Fibroblast of villous mesenchyme (primary cell): ENCODE results near the gene BMP2. TPM values are rescaled to one million over a fixed set of nuclear protein-coding genes. Genes with fewer than 3 reads are reported as not detected.
A peak's percentile ranks its signal among the peaks of the same experiment; 100 is the strongest.

ENCODE experiments used
- DNase-seq: peaks from one replicate; pipeline ENCODE4 v3.0.0-alpha.2; 2010; ENCODE audit warnings: low read depth
- H3K4me3 ChIP-seq: 2 replicates; pipeline ENCODE4 v1.5.1; 2011; ENCODE audit warnings: low read depth, mild to moderate bottlenecking, low read length
- total RNA-seq: library from RNA; depleted of rRNA; stranded (reverse); fragments of >200 nt; gene quantifications from 2 replicates; pipeline ENCODE4 v1.2.3, GENCODE V29; 2012
- TF ChIP-seq, protein P1 (sequence below): IDR thresholded peaks from 2 replicates; pipeline ENCODE4 v1.5.1; 2012; ENCODE audit warnings: low read depth, mild to moderate bottlenecking, low read length; ENCODE audit not compliant: insufficient read depth

Gene BMP2
- total RNA-seq, 1 donor, result 4.3 TPM

- TF ChIP-seq, protein P1, sequence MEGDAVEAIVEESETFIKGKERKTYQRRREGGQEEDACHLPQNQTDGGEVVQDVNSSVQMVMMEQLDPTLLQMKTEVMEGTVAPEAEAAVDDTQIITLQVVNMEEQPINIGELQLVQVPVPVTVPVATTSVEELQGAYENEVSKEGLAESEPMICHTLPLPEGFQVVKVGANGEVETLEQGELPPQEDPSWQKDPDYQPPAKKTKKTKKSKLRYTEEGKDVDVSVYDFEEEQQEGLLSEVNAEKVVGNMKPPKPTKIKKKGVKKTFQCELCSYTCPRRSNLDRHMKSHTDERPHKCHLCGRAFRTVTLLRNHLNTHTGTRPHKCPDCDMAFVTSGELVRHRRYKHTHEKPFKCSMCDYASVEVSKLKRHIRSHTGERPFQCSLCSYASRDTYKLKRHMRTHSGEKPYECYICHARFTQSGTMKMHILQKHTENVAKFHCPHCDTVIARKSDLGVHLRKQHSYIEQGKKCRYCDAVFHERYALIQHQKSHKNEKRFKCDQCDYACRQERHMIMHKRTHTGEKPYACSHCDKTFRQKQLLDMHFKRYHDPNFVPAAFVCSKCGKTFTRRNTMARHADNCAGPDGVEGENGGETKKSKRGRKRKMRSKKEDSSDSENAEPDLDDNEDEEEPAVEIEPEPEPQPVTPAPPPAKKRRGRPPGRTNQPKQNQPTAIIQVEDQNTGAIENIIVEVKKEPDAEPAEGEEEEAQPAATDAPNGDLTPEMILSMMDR, result no peak
- peak overlapping the region; percentile 67 for H3K4me3 ChIP-seq
- no peak for DNase-seq
These were observed 355 bp upstream of the BMP2 start for GRCh38 chr20:6767126-6767535.

DNA sequence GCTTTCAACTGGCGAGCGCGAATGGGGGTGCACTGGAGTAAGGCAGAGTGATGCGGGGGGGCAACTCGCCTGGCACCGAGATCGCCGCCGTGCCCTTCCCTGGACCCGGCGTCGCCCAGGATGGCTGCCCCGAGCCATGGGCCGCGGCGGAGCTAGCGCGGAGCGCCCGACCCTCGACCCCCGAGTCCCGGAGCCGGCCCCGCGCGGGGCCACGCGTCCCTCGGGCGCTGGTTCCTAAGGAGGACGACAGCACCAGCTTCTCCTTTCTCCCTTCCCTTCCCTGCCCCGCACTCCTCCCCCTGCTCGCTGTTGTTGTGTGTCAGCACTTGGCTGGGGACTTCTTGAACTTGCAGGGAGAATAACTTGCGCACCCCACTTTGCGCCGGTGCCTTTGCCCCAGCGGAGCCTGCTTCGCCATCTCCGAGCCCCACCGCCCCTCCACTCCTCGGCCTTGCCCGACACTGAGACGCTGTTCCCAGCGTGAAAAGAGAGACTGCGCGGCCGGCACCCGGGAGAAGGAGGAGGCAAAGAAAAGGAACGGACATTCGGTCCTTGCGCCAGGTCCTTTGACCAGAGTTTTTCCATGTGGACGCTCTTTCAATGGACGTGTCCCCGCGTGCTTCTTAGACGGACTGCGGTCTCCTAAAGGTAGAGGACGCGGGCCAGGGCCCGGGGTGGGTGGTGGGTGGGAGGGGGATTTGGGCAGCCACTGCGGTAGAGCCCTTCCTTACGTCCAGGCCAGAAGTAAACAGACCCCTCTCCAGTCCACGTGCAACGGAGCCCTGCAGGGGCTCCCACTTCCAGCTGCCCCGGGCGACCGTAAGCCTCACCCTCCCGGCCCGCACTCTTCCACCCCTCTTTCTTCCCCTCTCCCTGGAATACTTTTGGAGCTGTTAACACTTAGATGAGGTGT, 998 bp downstream of the BMP2 start:
- peak; percentile 40 for DNase-seq
- TF ChIP-seq, protein P1, result no peak
- H3K4me3 ChIP-seq, result peak overlapping the region; percentile 67

DNA sequence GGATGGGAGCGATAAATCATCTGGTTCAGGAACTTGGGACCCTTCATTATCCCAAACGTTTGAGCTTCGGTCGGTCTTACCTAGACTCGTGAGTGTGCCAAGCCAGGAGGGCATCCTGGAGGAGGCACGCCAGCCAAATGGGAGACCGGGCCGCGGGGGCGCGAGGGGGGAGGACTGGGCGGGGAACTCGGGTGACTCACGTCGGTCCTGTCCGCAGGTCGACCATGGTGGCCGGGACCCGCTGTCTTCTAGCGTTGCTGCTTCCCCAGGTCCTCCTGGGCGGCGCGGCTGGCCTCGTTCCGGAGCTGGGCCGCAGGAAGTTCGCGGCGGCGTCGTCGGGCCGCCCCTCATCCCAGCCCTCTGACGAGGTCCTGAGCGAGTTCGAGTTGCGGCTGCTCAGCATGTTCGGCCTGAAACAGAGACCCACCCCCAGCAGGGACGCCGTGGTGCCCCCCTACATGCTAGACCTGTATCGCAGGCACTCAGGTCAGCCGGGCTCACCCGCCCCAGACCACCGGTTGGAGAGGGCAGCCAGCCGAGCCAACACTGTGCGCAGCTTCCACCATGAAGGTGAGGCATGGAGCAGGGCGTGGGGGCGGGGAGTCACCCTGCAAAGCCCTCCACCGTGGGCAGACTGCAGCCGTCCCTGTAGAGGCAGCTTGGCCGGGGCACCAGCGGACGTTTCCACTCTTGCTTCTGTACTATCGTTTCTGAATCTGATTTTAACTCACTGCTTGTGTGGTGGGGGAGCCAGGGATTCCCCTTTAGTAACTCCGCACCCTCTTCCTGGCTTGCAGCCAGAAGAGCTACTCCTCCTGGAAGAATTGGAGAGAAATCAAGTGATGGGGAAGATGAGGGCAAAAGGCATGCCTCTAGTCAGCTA, 2.7 kb downstream of the BMP2 start:
- DNase-seq, result peak; percentile 25
- peak overlapping the region; percentile 67 for H3K4me3 ChIP-seq
- TF ChIP-seq, protein P1, result no peak

GRCh38 chr20:6770786-6771100, 3.3 kb downstream of the BMP2 start:
- DNase-seq, result no peak
- peak overlapping the region; percentile 67 for H3K4me3 ChIP-seq
- TF ChIP-seq, protein P1, result no peak

GRCh38 chr20:6780433-6781190, 13.1 kb downstream of the BMP2 start:
- TF ChIP-seq, protein P1, result no peak
- no peak for DNase-seq
- no peak overlapping the region for H3K4me3 ChIP-seq

- TF ChIP-seq, protein P1, result no peak
- DNase-seq, result peak; percentile 6
- H3K4me3 ChIP-seq, result no peak overlapping the region
These were observed 16.3 kb downstream of the BMP2 start for GRCh38 chr20:6783752-6784151.
